ENCODE measurements around the gene SPDL1.
A peak's percentile ranks its signal among the peaks of the same experiment; 100 is the strongest.

SPDL1 gene

GRCh38 chr5:169629847-169630548, 46.4 kb downstream of the SPDL1 start:
- DNase-seq (ENCODE audit: low read depth in 2 of 3, low spot score in 1 of 3), result no peak

GRCh38 chr5:169631360-169631759, 47.8 kb downstream of the SPDL1 start:
- DNase-seq (ENCODE audit: low read depth in 2 of 3, low spot score in 1 of 3), result no peak

- no peak for DNase-seq (ENCODE audit: low read depth in 2 of 3, low spot score in 1 of 3)
Observed at GRCh38 chr5:169632946-169633345, 49.4 kb downstream of the SPDL1 start.

- no peak for DNase-seq (ENCODE audit: low read depth in 2 of 3, low spot score in 1 of 3)
Observed at GRCh38 chr5:169634606-169635005, 51.0 kb downstream of the SPDL1 start.

- DNase-seq (ENCODE audit: low read depth in 2 of 3, low spot score in 1 of 3), result no peak
Observed at GRCh38 chr5:169635936-169636335, 52.4 kb downstream of the SPDL1 start.

GRCh38 chr5:169636477-169637084, 53.0 kb downstream of the SPDL1 start:
- no peak for DNase-seq (ENCODE audit: low read depth in 2 of 3, low spot score in 1 of 3)

- DNase-seq (ENCODE audit: low read depth in 2 of 3, low spot score in 1 of 3), result peak in 2 of 3 donors; percentile 52 to 66
Observed at GRCh38 chr5:169637085-169637548, 53.5 kb downstream of the SPDL1 start, which contains the start of gene DOCK2. Gene DOCK2 (plus strand): TSS chr5:169637275. CDS start chr5:169637327, 52 bp downstream.

GRCh38 chr5:169637549-169638121, 54.1 kb downstream of the SPDL1 start:
- DNase-seq (ENCODE audit: low read depth in 2 of 3, low spot score in 1 of 3), result peak in 2 of 3 donors; percentile 67 to 68

- no peak for DNase-seq (ENCODE audit: low read depth in 2 of 3, low spot score in 1 of 3)
Observed at GRCh38 chr5:169641253-169641652, 57.7 kb downstream of the SPDL1 start.

- no peak for DNase-seq (ENCODE audit: low read depth in 2 of 3, low spot score in 1 of 3)
Observed at GRCh38 chr5:169646856-169647255, 63.3 kb downstream of the SPDL1 start.

- no peak for DNase-seq (ENCODE audit: low read depth in 2 of 3, low spot score in 1 of 3)
Observed at GRCh38 chr5:169647566-169647965, 64.0 kb downstream of the SPDL1 start.

GRCh38 chr5:169648725-169649310, 65.2 kb downstream of the SPDL1 start:
- DNase-seq (ENCODE audit: low read depth in 2 of 3, low spot score in 1 of 3), result no peak

- no peak for DNase-seq (ENCODE audit: low read depth in 2 of 3, low spot score in 1 of 3)
Observed at GRCh38 chr5:169649486-169649885, 65.9 kb downstream of the SPDL1 start.

- no peak for DNase-seq (ENCODE audit: low read depth in 2 of 3, low spot score in 1 of 3)
Observed at GRCh38 chr5:169650701-169651331, 67.2 kb downstream of the SPDL1 start.

- no peak for DNase-seq (ENCODE audit: low read depth in 2 of 3, low spot score in 1 of 3)
Observed at GRCh38 chr5:169651526-169651925, 68.0 kb downstream of the SPDL1 start.

- DNase-seq (ENCODE audit: low read depth in 2 of 3, low spot score in 1 of 3), result no peak
Observed at GRCh38 chr5:169652057-169652456, 68.5 kb downstream of the SPDL1 start.

- no peak for DNase-seq (ENCODE audit: low read depth in 2 of 3, low spot score in 1 of 3)
Observed at GRCh38 chr5:169653091-169653490, 69.5 kb downstream of the SPDL1 start.

Data from stimulated activated CD4-positive, alpha-beta T cell treated with anti-CD3 and anti-CD28 coated beads, Interleukin-12 subunit alpha, Interleukin-12 subunit beta, amount 100 ng/mL, for 48 hours (primary cell).